ENCODE data around the gene NUDCD2. TPM values are rescaled to one million over a fixed set of nuclear protein-coding genes. Genes with fewer than 3 reads are reported as not detected.

Gene NUDCD2, protein sequence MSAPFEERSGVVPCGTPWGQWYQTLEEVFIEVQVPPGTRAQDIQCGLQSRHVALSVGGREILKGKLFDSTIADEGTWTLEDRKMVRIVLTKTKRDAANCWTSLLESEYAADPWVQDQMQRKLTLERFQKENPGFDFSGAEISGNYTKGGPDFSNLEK
- total RNA-seq, result 4.6 and 11.1 TPM in 2 replicates

DNA sequence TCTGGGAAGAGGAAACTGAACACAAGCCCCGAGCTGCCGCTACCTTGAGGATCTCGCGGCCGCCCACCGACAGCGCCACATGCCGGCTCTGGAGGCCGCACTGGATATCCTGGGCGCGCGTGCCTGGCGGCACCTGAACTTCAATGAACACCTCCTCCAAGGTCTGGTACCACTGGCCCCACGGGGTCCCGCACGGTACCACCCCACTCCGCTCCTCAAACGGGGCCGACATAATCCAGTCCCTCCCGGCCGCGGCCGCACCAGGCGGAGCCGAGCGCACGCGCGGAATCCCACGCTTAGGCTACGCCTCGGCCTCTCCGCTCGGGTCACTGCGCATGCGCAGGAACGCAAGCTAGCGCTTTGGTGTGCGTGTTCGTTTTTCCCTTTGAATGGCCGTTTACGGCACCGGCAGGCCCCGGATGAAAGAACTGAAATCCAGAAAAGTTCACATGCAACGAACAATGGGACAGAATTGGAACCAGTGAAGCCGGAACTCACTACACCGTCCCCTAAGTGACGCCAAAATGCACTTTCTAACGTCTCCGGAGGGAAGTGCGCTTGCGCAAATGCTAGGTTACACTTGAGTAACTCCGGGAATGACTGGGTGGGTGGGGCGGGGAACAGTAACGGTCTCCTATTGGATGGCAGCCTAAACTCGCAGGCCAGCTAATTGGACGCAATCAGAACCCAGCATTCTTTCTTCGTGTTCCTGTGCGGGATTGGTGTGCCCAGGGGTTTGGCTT lies at the start of gene NUDCD2:
TSS of gene NUDCD2 (minus strand) at position 284 of the 743 bp plus-strand sequence. CDS start at position 232, 52 bp downstream.
- peak; percentile 93 for DNase-seq (ENCODE audit: low read depth)
- TF ChIP-seq, protein P1, sequence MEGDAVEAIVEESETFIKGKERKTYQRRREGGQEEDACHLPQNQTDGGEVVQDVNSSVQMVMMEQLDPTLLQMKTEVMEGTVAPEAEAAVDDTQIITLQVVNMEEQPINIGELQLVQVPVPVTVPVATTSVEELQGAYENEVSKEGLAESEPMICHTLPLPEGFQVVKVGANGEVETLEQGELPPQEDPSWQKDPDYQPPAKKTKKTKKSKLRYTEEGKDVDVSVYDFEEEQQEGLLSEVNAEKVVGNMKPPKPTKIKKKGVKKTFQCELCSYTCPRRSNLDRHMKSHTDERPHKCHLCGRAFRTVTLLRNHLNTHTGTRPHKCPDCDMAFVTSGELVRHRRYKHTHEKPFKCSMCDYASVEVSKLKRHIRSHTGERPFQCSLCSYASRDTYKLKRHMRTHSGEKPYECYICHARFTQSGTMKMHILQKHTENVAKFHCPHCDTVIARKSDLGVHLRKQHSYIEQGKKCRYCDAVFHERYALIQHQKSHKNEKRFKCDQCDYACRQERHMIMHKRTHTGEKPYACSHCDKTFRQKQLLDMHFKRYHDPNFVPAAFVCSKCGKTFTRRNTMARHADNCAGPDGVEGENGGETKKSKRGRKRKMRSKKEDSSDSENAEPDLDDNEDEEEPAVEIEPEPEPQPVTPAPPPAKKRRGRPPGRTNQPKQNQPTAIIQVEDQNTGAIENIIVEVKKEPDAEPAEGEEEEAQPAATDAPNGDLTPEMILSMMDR (conservative IDR thresholded peaks at IDR 0.05; ENCODE audit: low read depth, low read length), result peak; percentile 12
- peak within 1 kb of the TSS; percentile 76 for H3K4me3 ChIP-seq (ENCODE audit: low read depth, low read length)

- DNase-seq (ENCODE audit: low read depth), result no peak
- TF ChIP-seq, protein P1 (conservative IDR thresholded peaks at IDR 0.05; ENCODE audit: low read depth, low read length), result no peak
- peak overlapping the region; percentile 40 for H3K4me3 ChIP-seq (ENCODE audit: low read depth, low read length)
These were observed 49.5 kb upstream of the NUDCD2 start for GRCh38 chr5:163509291-163509951.

- TF ChIP-seq, protein P1 (conservative IDR thresholded peaks at IDR 0.05; ENCODE audit: low read depth, low read length), result no peak
- peak overlapping the region; percentile 40 for H3K4me3 ChIP-seq (ENCODE audit: low read depth, low read length)
- DNase-seq (ENCODE audit: low read depth), result no peak
These were observed 48.9 kb upstream of the NUDCD2 start for GRCh38 chr5:163508753-163509152.

- TF ChIP-seq, protein P1 (conservative IDR thresholded peaks at IDR 0.05; ENCODE audit: low read depth, low read length), result no peak
- DNase-seq (ENCODE audit: low read depth), result no peak
- H3K4me3 ChIP-seq (ENCODE audit: low read depth, low read length), result peak overlapping the region; percentile 69
These were observed 46.8 kb upstream of the NUDCD2 start for GRCh38 chr5:163506726-163507125.

DNA sequence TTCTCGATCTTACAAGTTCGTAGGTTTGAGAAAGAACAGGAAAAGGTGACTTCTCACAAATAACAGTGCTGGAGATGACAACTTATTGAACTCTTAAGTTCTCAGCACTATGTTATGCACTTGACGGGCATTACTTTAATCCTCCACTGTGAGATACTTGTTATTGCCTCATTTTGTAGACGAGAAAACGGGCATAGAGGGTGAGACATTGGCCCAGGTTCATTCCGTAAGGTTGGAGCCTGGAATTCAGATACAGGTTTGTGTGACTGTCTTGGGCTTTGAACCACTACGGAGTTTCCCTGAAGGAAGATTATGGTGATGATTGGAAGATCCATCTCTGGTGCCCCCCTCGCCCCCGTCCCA lies 46.2 kb upstream of the NUDCD2 start:
- peak; percentile 36 for DNase-seq (ENCODE audit: low read depth)
- TF ChIP-seq, protein P1 (conservative IDR thresholded peaks at IDR 0.05; ENCODE audit: low read depth, low read length), result no peak
- peak overlapping the region; percentile 69 for H3K4me3 ChIP-seq (ENCODE audit: low read depth, low read length)

- peak within 1 kb of the TSS; percentile 69 for H3K4me3 ChIP-seq (ENCODE audit: low read depth, low read length)
- TF ChIP-seq, protein P1 (conservative IDR thresholded peaks at IDR 0.05; ENCODE audit: low read depth, low read length), result peak; percentile 50
- peak; percentile 55 for DNase-seq (ENCODE audit: low read depth)
These were observed 45.6 kb upstream of the NUDCD2 start, which contains the start of gene MAT2B for GRCh38 chr5:163505368-163506094. Gene MAT2B, plus strand, starts transcription at chr5:163505619. Its CDS starts 68 bp downstream, at chr5:163505687.
